GM23338 (cell line): ENCODE data around the gene BCL2L12. TPM values are rescaled to one million over a fixed set of nuclear protein-coding genes. Genes with fewer than 3 reads are reported as not detected.

ENCODE experiments used
- EZH2 ChIP-seq: fragments of 200-600 bp; sonication (generic); IDR thresholded peaks from one replicate; pipeline ENCODE4 v1.8.0; 2017; ENCODE audit warnings: antibody characterized with exemption, mild to moderate bottlenecking, low read depth; ENCODE audit not compliant: unreplicated experiment
- POLR2AphosphoS5 ChIP-seq: IDR thresholded peaks from 2 replicates; pipeline ENCODE4 v1.6.1; 2016; ENCODE audit warnings: antibody characterized with exemption, low read depth
- STAT1 ChIP-seq: IDR thresholded peaks from one replicate; pipeline ENCODE4 v1.6.1; 2016; ENCODE audit warnings: antibody characterized with exemption; ENCODE audit not compliant: unreplicated experiment
- polyA plus RNA-seq: library from polyadenylated mRNA; unstranded; fragments of >200 nt; fragmentation: Nextera tagmentation; extraction: Ambion mirVana; gene quantifications from 2 replicates; pipeline ENCODE4 v1.2.1, GENCODE V29; 2016
- total RNA-seq: library from RNA; depleted of rRNA; stranded (reverse); fragments of >200 nt; shearing (Covaris generic); gene quantifications from 2 replicates; pipeline ENCODE4 v1.2.3, GENCODE V29; 2014
- TF ChIP-seq, protein P1 (sequence below): fragments of 250-450 bp; sonication (Bioruptor Pico); IDR thresholded peaks from 2 replicates; pipeline ENCODE4 v1.5.0; 2020; ENCODE audit warnings: mild to moderate bottlenecking, moderate library complexity
- TF ChIP-seq, protein P2 (sequence below), 2 experiments: fragments of 200-600 bp in 1 of 2; sonication (generic) in 1 of 2; conservative IDR thresholded peaks; 2 replicates each; pipeline versions ENCODE4 v1.5.1 to v1.6.1; 2016 to 2017; ENCODE audit warnings: antibody characterized with exemption in 2 of 2, low read depth in 2 of 2, mild to moderate bottlenecking in 2 of 2, moderate library complexity in 1 of 2
- TF ChIP-seq, protein P3 (sequence below): IDR thresholded peaks from one replicate; pipeline ENCODE4 v1.6.1; 2018; ENCODE audit warnings: antibody characterized with exemption; ENCODE audit not compliant: unreplicated experiment

BCL2L12 gene
- total and polyA plus RNA-seq, 2 experiments from 2014 or later, result 61.3 to 102 TPM

DNA sequence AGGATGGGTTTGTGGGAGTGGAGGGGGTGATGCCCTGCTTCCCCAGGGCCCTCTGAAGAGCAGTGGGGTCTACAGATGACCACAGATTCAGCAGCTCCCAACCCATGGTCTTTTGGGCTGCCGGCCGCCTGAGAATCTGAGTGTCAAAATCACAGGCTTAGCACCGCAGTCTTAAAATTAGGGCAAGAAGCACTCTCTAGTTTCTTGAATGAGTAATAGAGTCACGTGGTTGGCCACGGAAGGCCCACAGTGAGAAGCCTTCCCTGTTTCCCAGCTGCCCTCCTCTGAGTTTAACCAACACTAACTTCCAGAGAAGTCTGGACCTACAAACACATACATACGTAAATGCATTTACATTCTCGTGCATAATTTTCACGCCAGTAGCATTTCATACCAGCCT lies 16.5 kb downstream of the BCL2L12 start (continued):
- TF ChIP-seq, protein P1, sequence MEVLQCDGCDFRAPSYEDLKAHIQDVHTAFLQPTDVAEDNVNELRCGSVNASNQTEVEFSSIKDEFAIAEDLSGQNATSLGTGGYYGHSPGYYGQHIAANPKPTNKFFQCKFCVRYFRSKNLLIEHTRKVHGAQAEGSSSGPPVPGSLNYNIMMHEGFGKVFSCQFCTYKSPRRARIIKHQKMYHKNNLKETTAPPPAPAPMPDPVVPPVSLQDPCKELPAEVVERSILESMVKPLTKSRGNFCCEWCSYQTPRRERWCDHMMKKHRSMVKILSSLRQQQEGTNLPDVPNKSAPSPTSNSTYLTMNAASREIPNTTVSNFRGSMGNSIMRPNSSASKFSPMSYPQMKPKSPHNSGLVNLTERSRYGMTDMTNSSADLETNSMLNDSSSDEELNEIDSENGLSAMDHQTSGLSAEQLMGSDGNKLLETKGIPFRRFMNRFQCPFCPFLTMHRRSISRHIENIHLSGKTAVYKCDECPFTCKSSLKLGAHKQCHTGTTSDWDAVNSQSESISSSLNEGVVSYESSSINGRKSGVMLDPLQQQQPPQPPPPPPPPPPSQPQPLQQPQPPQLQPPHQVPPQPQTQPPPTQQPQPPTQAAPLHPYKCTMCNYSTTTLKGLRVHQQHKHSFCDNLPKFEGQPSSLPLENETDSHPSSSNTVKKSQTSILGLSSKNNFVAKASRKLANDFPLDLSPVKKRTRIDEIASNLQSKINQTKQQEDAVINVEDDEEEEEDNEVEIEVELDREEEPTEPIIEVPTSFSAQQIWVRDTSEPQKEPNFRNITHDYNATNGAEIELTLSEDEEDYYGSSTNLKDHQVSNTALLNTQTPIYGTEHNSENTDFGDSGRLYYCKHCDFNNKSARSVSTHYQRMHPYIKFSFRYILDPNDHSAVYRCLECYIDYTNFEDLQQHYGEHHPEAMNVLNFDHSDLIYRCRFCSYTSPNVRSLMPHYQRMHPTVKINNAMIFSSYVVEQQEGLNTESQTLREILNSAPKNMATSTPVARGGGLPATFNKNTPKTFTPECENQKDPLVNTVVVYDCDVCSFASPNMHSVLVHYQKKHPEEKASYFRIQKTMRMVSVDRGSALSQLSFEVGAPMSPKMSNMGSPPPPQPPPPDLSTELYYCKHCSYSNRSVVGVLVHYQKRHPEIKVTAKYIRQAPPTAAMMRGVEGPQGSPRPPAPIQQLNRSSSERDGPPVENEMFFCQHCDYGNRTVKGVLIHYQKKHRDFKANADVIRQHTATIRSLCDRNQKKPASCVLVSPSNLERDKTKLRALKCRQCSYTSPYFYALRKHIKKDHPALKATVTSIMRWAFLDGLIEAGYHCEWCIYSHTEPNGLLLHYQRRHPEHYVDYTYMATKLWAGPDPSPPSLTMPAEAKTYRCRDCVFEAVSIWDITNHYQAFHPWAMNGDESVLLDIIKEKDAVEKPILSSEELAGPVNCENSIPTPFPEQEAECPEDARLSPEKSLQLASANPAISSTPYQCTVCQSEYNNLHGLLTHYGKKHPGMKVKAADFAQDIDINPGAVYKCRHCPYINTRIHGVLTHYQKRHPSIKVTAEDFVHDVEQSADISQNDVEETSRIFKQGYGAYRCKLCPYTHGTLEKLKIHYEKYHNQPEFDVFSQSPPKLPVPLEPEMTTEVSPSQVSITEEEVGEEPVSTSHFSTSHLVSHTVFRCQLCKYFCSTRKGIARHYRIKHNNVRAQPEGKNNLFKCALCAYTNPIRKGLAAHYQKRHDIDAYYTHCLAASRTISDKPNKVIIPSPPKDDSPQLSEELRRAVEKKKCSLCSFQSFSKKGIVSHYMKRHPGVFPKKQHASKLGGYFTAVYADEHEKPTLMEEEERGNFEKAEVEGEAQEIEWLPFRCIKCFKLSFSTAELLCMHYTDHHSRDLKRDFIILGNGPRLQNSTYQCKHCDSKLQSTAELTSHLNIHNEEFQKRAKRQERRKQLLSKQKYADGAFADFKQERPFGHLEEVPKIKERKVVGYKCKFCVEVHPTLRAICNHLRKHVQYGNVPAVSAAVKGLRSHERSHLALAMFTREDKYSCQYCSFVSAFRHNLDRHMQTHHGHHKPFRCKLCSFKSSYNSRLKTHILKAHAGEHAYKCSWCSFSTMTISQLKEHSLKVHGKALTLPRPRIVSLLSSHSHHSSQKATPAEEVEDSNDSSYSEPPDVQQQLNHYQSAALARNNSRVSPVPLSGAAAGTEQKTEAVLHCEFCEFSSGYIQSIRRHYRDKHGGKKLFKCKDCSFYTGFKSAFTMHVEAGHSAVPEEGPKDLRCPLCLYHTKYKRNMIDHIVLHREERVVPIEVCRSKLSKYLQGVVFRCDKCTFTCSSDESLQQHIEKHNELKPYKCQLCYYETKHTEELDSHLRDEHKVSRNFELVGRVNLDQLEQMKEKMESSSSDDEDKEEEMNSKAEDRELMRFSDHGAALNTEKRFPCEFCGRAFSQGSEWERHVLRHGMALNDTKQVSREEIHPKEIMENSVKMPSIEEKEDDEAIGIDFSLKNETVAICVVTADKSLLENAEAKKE, result no peak
- TF ChIP-seq, protein P2, sequence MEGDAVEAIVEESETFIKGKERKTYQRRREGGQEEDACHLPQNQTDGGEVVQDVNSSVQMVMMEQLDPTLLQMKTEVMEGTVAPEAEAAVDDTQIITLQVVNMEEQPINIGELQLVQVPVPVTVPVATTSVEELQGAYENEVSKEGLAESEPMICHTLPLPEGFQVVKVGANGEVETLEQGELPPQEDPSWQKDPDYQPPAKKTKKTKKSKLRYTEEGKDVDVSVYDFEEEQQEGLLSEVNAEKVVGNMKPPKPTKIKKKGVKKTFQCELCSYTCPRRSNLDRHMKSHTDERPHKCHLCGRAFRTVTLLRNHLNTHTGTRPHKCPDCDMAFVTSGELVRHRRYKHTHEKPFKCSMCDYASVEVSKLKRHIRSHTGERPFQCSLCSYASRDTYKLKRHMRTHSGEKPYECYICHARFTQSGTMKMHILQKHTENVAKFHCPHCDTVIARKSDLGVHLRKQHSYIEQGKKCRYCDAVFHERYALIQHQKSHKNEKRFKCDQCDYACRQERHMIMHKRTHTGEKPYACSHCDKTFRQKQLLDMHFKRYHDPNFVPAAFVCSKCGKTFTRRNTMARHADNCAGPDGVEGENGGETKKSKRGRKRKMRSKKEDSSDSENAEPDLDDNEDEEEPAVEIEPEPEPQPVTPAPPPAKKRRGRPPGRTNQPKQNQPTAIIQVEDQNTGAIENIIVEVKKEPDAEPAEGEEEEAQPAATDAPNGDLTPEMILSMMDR (conservative IDR thresholded peaks at IDR 0.05; ENCODE audit: low read depth in 2 of 2), result no peak
- TF ChIP-seq EZH2 (no peak), STAT1 (no peak), POLR2AphosphoS5 (no peak)
- TF ChIP-seq, protein P3, sequence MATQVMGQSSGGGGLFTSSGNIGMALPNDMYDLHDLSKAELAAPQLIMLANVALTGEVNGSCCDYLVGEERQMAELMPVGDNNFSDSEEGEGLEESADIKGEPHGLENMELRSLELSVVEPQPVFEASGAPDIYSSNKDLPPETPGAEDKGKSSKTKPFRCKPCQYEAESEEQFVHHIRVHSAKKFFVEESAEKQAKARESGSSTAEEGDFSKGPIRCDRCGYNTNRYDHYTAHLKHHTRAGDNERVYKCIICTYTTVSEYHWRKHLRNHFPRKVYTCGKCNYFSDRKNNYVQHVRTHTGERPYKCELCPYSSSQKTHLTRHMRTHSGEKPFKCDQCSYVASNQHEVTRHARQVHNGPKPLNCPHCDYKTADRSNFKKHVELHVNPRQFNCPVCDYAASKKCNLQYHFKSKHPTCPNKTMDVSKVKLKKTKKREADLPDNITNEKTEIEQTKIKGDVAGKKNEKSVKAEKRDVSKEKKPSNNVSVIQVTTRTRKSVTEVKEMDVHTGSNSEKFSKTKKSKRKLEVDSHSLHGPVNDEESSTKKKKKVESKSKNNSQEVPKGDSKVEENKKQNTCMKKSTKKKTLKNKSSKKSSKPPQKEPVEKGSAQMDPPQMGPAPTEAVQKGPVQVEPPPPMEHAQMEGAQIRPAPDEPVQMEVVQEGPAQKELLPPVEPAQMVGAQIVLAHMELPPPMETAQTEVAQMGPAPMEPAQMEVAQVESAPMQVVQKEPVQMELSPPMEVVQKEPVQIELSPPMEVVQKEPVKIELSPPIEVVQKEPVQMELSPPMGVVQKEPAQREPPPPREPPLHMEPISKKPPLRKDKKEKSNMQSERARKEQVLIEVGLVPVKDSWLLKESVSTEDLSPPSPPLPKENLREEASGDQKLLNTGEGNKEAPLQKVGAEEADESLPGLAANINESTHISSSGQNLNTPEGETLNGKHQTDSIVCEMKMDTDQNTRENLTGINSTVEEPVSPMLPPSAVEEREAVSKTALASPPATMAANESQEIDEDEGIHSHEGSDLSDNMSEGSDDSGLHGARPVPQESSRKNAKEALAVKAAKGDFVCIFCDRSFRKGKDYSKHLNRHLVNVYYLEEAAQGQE, result no peak
